GM12891 (cell line): ENCODE results near the gene ARHGAP40.

Source experiments
- DNase-seq: peaks from one replicate; pipeline ENCODE4 v3.0.0; 2011; ENCODE audit warnings: low spot score; ENCODE audit not compliant: insufficient read length
- FAIRE-seq: peaks from 2 replicates; lab custom pipeline; 2011; peaks lifted over from hg19 to GRCh38; lab: Jason Lieb, UNC
- PAX5 ChIP-seq: IDR thresholded peaks from 2 replicates; pipeline ENCODE4 v1.6.1; 2011; ENCODE audit warnings: low read length, moderate library complexity, mild to moderate bottlenecking; ENCODE audit not compliant: insufficient read depth, severe bottlenecking
- POLR2A ChIP-seq: IDR thresholded peaks from 2 replicates; pipeline ENCODE4 v1.6.1; 2011; ENCODE audit warnings: low read depth, low read length, control low read depth
- POLR2AphosphoS5 ChIP-seq: IDR thresholded peaks from 2 replicates; pipeline ENCODE4 v1.6.1; 2011; ENCODE audit warnings: low read depth, low read length, control low read depth
- POU2F2 ChIP-seq: IDR thresholded peaks from 2 replicates; pipeline ENCODE4 v1.6.1; 2011; ENCODE audit warnings: low read depth, mild to moderate bottlenecking, control low read depth, low read length, moderate library complexity
- SPI1 ChIP-seq: IDR thresholded peaks from 2 replicates; pipeline ENCODE4 v1.6.1; 2011; ENCODE audit warnings: low read depth, low read length, control low read depth
- TAF1 ChIP-seq: IDR thresholded peaks from 2 replicates; pipeline ENCODE4 v1.6.1; 2011; ENCODE audit warnings: low read depth, low read length, control low read depth

ARHGAP40 gene

GRCh38 chr20:38685853-38686473, 84.4 kb downstream of the ARHGAP40 start:
- FAIRE-seq (no peak), DNase-seq (no peak)
- TF ChIP-seq POU2F2 (no peak), SPI1 (no peak), POLR2AphosphoS5 (no peak), TAF1 (no peak), PAX5 (no peak), POLR2A (no peak)

DNA sequence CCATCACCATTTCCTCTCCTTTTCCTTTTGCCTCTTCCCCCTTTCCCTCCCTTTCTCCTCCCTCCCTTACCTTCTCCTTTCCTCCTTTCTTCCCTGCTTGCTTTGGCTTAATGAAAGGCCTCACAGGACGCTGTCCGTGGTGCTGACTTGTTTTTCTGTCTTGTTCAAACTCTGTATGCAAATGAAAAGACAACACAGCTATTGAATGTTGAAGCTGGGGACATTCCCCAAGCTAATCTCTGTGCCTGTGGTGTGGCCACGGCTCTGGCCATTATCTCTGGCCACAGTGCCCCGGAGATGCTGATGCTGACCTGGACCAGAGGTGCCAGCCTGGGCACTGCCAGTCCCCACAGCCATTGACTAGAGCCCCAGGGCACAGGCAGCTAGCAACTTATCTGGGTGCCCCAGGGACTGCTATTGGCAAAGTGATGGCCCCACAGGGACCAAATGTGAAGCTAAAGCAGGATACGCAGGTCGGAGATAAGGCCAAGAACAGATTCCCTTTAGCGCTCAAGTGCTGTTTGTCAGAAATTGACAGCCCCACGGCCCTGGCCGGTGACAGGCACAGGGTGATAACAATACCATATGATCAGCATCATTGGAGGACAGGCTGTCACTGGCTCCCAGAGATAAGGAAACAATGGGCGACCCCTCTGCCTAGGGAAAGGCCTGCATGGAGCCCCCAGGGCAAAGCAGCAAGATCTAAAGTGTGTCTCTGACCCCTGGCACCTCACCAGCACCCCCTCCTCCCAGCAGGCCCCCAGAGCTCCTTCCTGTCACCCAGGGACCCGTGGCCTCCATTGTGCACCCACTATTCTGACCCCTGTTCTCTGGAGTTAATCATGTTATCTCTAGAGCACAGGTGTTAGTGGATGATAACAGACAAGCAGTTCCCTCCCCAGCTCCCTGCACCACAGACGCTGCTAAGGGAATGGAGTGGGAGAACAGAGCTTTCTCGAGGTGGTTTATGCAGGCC, 91.1 kb downstream of the ARHGAP40 start:
- DNase-seq = no peak
- FAIRE-seq = peak; percentile 74
- TF ChIP-seq POLR2AphosphoS5 = no peak
- no peak for TF ChIP-seq SPI1
- TF ChIP-seq POU2F2 = 0 out of 2 replicates have a peak, but pooled peaks have one; percentile 16

- DNase-seq (no peak), FAIRE-seq (no peak)
- TF ChIP-seq POLR2A = no peak
- TF ChIP-seq TAF1 = no peak
- no peak for TF ChIP-seq PAX5
- no peak for TF ChIP-seq POLR2AphosphoS5
These were observed 95.7 kb downstream of the ARHGAP40 start for GRCh38 chr20:38697306-38697705.

DNA sequence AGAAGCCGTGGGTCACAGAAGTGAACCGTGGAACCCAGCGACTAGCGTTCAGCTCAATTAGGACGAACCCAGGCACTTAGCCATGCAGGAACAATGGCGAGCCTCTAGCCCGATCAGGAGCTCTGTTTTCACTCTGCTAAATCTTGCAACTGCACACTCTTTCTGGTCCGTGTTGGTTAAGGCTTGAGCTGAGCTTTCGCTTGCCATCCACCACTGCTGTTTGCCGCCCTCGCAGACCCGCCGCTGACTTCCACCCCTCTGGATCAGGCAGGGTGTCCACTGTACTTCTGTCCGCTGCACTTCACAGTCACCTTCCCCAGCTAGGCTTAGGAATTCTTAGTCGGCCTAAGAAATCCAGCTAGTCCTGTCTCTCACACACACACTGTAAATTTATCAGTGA, 96.9 kb downstream of the ARHGAP40 start:
- no peak for TF ChIP-seq PAX5
- no peak for TF ChIP-seq POU2F2
- DNase-seq (no peak), FAIRE-seq (no peak)

DNA sequence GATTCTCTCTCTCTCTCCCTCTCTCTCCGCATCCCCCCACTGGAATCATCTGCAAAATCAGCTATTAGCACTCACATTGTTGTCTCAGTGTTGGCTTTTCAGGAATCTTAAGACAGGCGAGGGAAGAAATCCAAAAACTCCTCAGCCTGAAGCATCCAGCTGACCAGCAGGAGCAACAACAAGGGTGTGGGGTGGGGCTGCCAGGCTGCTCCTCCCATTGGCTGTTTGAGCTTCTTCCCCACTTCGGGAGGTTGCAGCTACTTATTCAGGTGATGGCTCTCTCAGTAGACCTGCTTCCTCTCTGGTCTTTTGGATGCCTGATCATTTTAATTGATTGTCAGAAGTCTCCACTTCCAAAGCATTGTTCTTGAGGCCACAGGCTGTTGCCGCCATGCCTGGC, 98.5 kb downstream of the ARHGAP40 start:
- no peak for FAIRE-seq
- DNase-seq = no peak
- TF ChIP-seq POLR2A = no peak
- no peak for TF ChIP-seq PAX5
- no peak for TF ChIP-seq POU2F2
